H1 (cell line): ENCODE results near the gene PSMB11. TPM values are rescaled to one million over a fixed set of nuclear protein-coding genes. Genes with fewer than 3 reads are reported as not detected.
A peak's percentile ranks its signal among the peaks of the same experiment; 100 is the strongest.

ENCODE experiments used
- BRCA1 ChIP-seq: IDR thresholded peaks from 2 replicates; pipeline ENCODE4 v1.6.1; 2012; ENCODE audit warnings: low read depth, low read length, improper control_type of control experiment
- CHD7 ChIP-seq: fragments of 300-600 bp; sonication (generic); IDR thresholded peaks from 2 replicates; pipeline ENCODE4 v1.7.1; 2012; ENCODE audit warnings: low read length, moderate library complexity, mild to moderate bottlenecking, inconsistent platforms; ENCODE audit not compliant: insufficient replicate concordance
- GTF2F1 ChIP-seq: IDR thresholded peaks from 2 replicates; pipeline ENCODE4 v1.6.1; 2012; ENCODE audit warnings: low read depth, low read length, improper control_type of control experiment, borderline replicate concordance
- RAD21 ChIP-seq, 2 experiments: IDR thresholded peaks in 1 of 2; conservative IDR thresholded peaks in 1 of 2; 2 replicates each; pipeline ENCODE4 v1.6.1; 2011; ENCODE audit warnings: low read depth in 2 of 2, low read length in 2 of 2, improper control_type of control experiment in 1 of 2, inconsistent platforms in 1 of 2, mild to moderate bottlenecking in 1 of 2, moderate library complexity in 1 of 2
- SP2 ChIP-seq: IDR thresholded peaks from 2 replicates; pipeline ENCODE4 v1.6.1; 2012; ENCODE audit warnings: mild to moderate bottlenecking, low read length, inconsistent platforms
- TAF7 ChIP-seq: optimal IDR thresholded peaks from 2 replicates; pipeline ENCODE3; 2011; ENCODE audit warnings: low read depth, mild to moderate bottlenecking, inconsistent platforms, low read length, moderate library complexity, borderline replicate concordance
- USF2 ChIP-seq: IDR thresholded peaks from 2 replicates; pipeline ENCODE4 v1.6.1; 2011; ENCODE audit warnings: low read length, improper control_type of control experiment
- ZNF274 ChIP-seq: IDR thresholded peaks from 2 replicates; pipeline ENCODE4 v1.7.0; 2012; ENCODE audit warnings: low read length, borderline replicate concordance; ENCODE audit errors: extremely low read depth
- polyA plus RNA-seq, 7 experiments: library from polyadenylated mRNA; depleted of rRNA in 3 of 7; stranded (reverse) in 5 of 7; unstranded in 2 of 7; fragments of >200 nt in 5 of 7; fragments of 200-250 nt in 2 of 7; gene quantifications; 1 replicate in 5 of 7; 2 replicates in 1 of 7; 4 replicates in 1 of 7; pipeline versions ENCODE4 v1.2.1 to v1.2.3, GENCODE V29; 2011 to 2013; ENCODE audit warnings: missing spikeins in 2 of 7, mixed read lengths in 2 of 7
- total RNA-seq: library from RNA; stranded (reverse); fragmentation: NEBNext Ultra II Directional; extraction: Animal tissue kit (Norgen Biotek cat#: 25700); gene quantifications from 2 replicates; pipeline ENCODE4 v1.2.1, GENCODE V29; 2021

Gene PSMB11
- total and polyA plus RNA-seq, 2 of the 8 experiments (the other 6 are each of a cell fraction or from before 2014, with no cell fraction given), result not detected

- TF ChIP-seq CHD7 (no peak), SP2 (no peak), USF2 (no peak), ZNF274 (no peak), BRCA1 (no peak), TAF7 (peak; percentile 92), GTF2F1 (no peak), RAD21 (IDR thresholded peaks at IDR 0.05 in 1 of 2, conservative IDR thresholded peaks at IDR 0.05 in 1 of 2; ENCODE audit: low read depth in 2 of 2, low read length in 2 of 2) (no peak)
Measured at GRCh38 chr14:23034498-23035302, 7.3 kb upstream of the PSMB11 start, which contains the start of gene PSMB5 (continued).
